Mucosa of rectum (tissue), 2 donors: ENCODE measurements around the gene EVC.

ENCODE experiments used
- H3K27ac ChIP-seq, 2 donors: one replicate each; pipeline ENCODE4 v1.7.0; 2013; ENCODE audit warnings: inconsistent platforms in 2 of 2, low read depth in 2 of 2, low read length in 2 of 2
- H3K27me3 ChIP-seq, 2 donors: one replicate each; pipeline ENCODE4 v1.7.0; 2013; ENCODE audit warnings: low read length in 2 of 2; ENCODE audit not compliant: control insufficient read depth in 2 of 2, insufficient read depth in 2 of 2
- H3K36me3 ChIP-seq, 2 donors: one replicate each; pipeline ENCODE4 v1.7.0; 2013; ENCODE audit warnings: low read length in 2 of 2; ENCODE audit not compliant: control insufficient read depth in 2 of 2, insufficient read depth in 2 of 2
- H3K4me1 ChIP-seq, 2 donors: one replicate each; pipeline ENCODE4 v1.7.0; 2013; ENCODE audit warnings: low read length in 2 of 2, mild to moderate bottlenecking in 1 of 2; ENCODE audit not compliant: control insufficient read depth in 2 of 2, insufficient read depth in 2 of 2
- H3K4me3 ChIP-seq, 2 donors: one replicate each; pipeline ENCODE4 v1.7.0; 2013; ENCODE audit warnings: low read length in 2 of 2
- H3K9ac ChIP-seq, 2 donors: one replicate each; pipeline ENCODE4 v1.7.0; 2013; ENCODE audit warnings: low read length in 2 of 2, low read depth in 1 of 2, mild to moderate bottlenecking in 1 of 2
- H3K9me3 ChIP-seq, 2 donors: one replicate each; pipeline ENCODE4 v1.7.0; 2013; ENCODE audit warnings: low read length in 2 of 2; ENCODE audit not compliant: control insufficient read depth in 2 of 2
- donor health status: healthy.
- donor health status: Normal muscosa, but diverticular disease.

The EVC gene

GRCh38 chr4:5770051-5770450, 59.0 kb downstream of the EVC start:
- Histone ChIP-seq H3K4me3 (no peak overlapping the region), H3K4me1 (no peaks in the 10 kb centered on the region), H3K9me3 (no peaks in the 10 kb centered on the region), H3K27me3 (no peaks in the 10 kb centered on the region), H3K9ac (no peak overlapping the region), H3K27ac (no peak overlapping the region), H3K36me3 (peaks cover 0 to 2% of the 10 kb centered on the region in 2 donors)

GRCh38 chr4:5772528-5773270, 61.7 kb downstream of the EVC start:
- Histone ChIP-seq H3K9ac (no peak overlapping the region), H3K36me3 (peaks cover 0 to 2% of the 10 kb centered on the region in 2 donors), H3K27me3 (no peaks in the 10 kb centered on the region)

GRCh38 chr4:5773271-5773555, 62.2 kb downstream of the EVC start:
- Histone ChIP-seq H3K4me3 (no peak overlapping the region), H3K9ac (no peak overlapping the region), H3K27ac (no peak overlapping the region), H3K4me1 (no peaks in the 10 kb centered on the region), H3K27me3 (no peaks in the 10 kb centered on the region), H3K9me3 (peaks cover 0 to 5% of the 10 kb centered on the region in 2 donors), H3K36me3 (peaks cover 0 to 2% of the 10 kb centered on the region in 2 donors)

More at GRCh38 chr4:5772528-5773270, 61.7 kb downstream of the EVC start:
- Histone ChIP-seq H3K27ac (no peak overlapping the region), H3K4me3 (no peak overlapping the region), H3K4me1 (no peaks in the 10 kb centered on the region), H3K9me3 (peaks cover 0 to 5% of the 10 kb centered on the region in 2 donors)

GRCh38 chr4:5774416-5775036, 63.5 kb downstream of the EVC start:
- H3K27me3 ChIP-seq: no peaks in the 10 kb centered on the region
- no peak overlapping the region for H3K27ac ChIP-seq
- H3K9me3 ChIP-seq: peaks cover 0 to 5% of the 10 kb centered on the region in 2 donors
- H3K36me3 ChIP-seq: peaks cover 0 to 2% of the 10 kb centered on the region in 2 donors
- H3K4me1 ChIP-seq: no peaks in the 10 kb centered on the region
- H3K9ac ChIP-seq: no peak overlapping the region
- H3K4me3 ChIP-seq: no peak overlapping the region

GRCh38 chr4:5776510-5776909, 65.5 kb downstream of the EVC start:
- Histone ChIP-seq H3K27ac (no peak overlapping the region), H3K4me1 (no peaks in the 10 kb centered on the region), H3K27me3 (no peaks in the 10 kb centered on the region), H3K36me3 (peaks cover 0 to 2% of the 10 kb centered on the region in 2 donors), H3K9me3 (peaks cover 0 to 5% of the 10 kb centered on the region in 2 donors), H3K4me3 (no peak overlapping the region), H3K9ac (no peak overlapping the region)

GRCh38 chr4:5780831-5781480, 70.0 kb downstream of the EVC start:
- H3K36me3 ChIP-seq: peaks cover 0 to 3% of the 10 kb centered on the region in 2 donors
- H3K4me3 ChIP-seq: no peak overlapping the region
- no peak overlapping the region for H3K27ac ChIP-seq
- no peak overlapping the region for H3K9ac ChIP-seq
- no peaks in the 10 kb centered on the region for H3K4me1 ChIP-seq
- no peaks in the 10 kb centered on the region for H3K27me3 ChIP-seq
- peaks cover 0 to 5% of the 10 kb centered on the region in 2 donors for H3K9me3 ChIP-seq

GRCh38 chr4:5781691-5782090, 70.7 kb downstream of the EVC start:
- H3K4me3 ChIP-seq: no peak overlapping the region
- no peaks in the 10 kb centered on the region for H3K4me1 ChIP-seq
- H3K9me3 ChIP-seq: peaks cover 0 to under 1% of the 10 kb centered on the region in 2 donors
- no peaks in the 10 kb centered on the region for H3K27me3 ChIP-seq
- H3K27ac ChIP-seq: no peak overlapping the region
- peaks cover 0 to 3% of the 10 kb centered on the region in 2 donors for H3K36me3 ChIP-seq
- no peak overlapping the region for H3K9ac ChIP-seq

GRCh38 chr4:5782829-5783476, 72.0 kb downstream of the EVC start:
- Histone ChIP-seq H3K4me1 (no peaks in the 10 kb centered on the region), H3K27me3 (no peaks in the 10 kb centered on the region), H3K9ac (no peak overlapping the region), H3K27ac (no peak overlapping the region), H3K4me3 (no peak overlapping the region), H3K9me3 (no peaks in the 10 kb centered on the region), H3K36me3 (peaks cover 0 to 3% of the 10 kb centered on the region in 2 donors)

- Histone ChIP-seq H3K27ac (no peak overlapping the region), H3K9me3 (no peaks in the 10 kb centered on the region), H3K4me1 (no peaks in the 10 kb centered on the region), H3K4me3 (no peak overlapping the region), H3K36me3 (peaks cover 0 to 3% of the 10 kb centered on the region in 2 donors), H3K9ac (no peak overlapping the region), H3K27me3 (no peaks in the 10 kb centered on the region)
Observed at GRCh38 chr4:5783486-5783885, 72.5 kb downstream of the EVC start.

- H3K36me3 ChIP-seq: peaks cover 0 to 3% of the 10 kb centered on the region in 2 donors
- no peaks in the 10 kb centered on the region for H3K4me1 ChIP-seq
- no peak overlapping the region for H3K27ac ChIP-seq
- no peaks in the 10 kb centered on the region for H3K27me3 ChIP-seq
- no peak overlapping the region for H3K9ac ChIP-seq
- no peak overlapping the region for H3K4me3 ChIP-seq
- H3K9me3 ChIP-seq: no peaks in the 10 kb centered on the region
Observed at GRCh38 chr4:5784021-5784420, 73.0 kb downstream of the EVC start.
